SK-N-SH (cell line): ENCODE data around the gene ZNF444. TPM values are rescaled to one million over a fixed set of nuclear protein-coding genes. Genes with fewer than 3 reads are reported as not detected.

ENCODE experiments used
- CTCF ChIA-PET: fragments of 300-600, 350-600 bp; formaldehyde crosslinking; extraction: SDS; loops from one replicate; lab custom pipeline; 2021; lab: Yijun Ruan, JAX
- POLR2A ChIA-PET: fragments of 350-600 bp; sonication (Branson Sonifier 250); formaldehyde crosslinking; extraction: SDS; loops from one replicate; lab custom pipeline; 2020; ENCODE audit warnings: antibody characterized with exemption, inconsistent platforms; lab: Yijun Ruan, JAX
- DNase-seq: peaks from one replicate; pipeline ENCODE4 v3.0.0; 2012
- H2AFZ ChIP-seq: fragments of 200-600 bp; sonication (generic); 2 replicates; pipeline ENCODE4 v1.8.1; 2016; ENCODE audit warnings: antibody characterized with exemption, mild to moderate bottlenecking, low read depth
- H3F3A ChIP-seq: fragments of 200-600 bp; sonication (generic); replicated peaks from 2 replicates; pipeline ENCODE3; 2016; ENCODE audit warnings: antibody characterized with exemption, mild to moderate bottlenecking; ENCODE audit not compliant: insufficient read depth
- H3K27ac ChIP-seq, 2 experiments: fragments of 200-500 bp in 1 of 2; fragments of 200-600 bp in 1 of 2; sonication (Bioruptor generic) in 1 of 2; sonication (generic), shearing (Covaris generic) in 1 of 2; 2 replicates each; pipeline versions ENCODE4 v1.5.1 to v1.6.1; 2014 to 2016; ENCODE audit warnings: low read depth in 2 of 2, inconsistent platforms in 1 of 2, low read length in 1 of 2, mild to moderate bottlenecking in 1 of 2, mixed read lengths in 1 of 2
- H3K27me3 ChIP-seq: fragments of 200-600 bp; sonication (generic), shearing (Covaris generic); 2 replicates; pipeline ENCODE4 v1.6.1; 2016; ENCODE audit warnings: mixed run types; ENCODE audit not compliant: insufficient read depth
- H3K36me3 ChIP-seq, 2 experiments: fragments of 200-500 bp in 1 of 2; fragments of 200-600 bp in 1 of 2; sonication (Bioruptor generic) in 1 of 2; sonication (generic) in 1 of 2; replicated peaks in 1 of 2; 2 replicates each; pipeline versions ENCODE3 to v1.5.1; 2014 to 2016; ENCODE audit warnings: low read length in 1 of 2, mild to moderate bottlenecking in 1 of 2; ENCODE audit not compliant: insufficient read depth in 2 of 2, control insufficient read depth in 1 of 2
- H3K4me1 ChIP-seq, 2 experiments: fragments of 200-500 bp in 1 of 2; fragments of 200-600 bp in 1 of 2; sonication (Bioruptor generic) in 1 of 2; sonication (generic), shearing (Covaris generic) in 1 of 2; 2 replicates each; pipeline versions ENCODE4 v1.5.1 to v1.6.1; 2014 to 2016; ENCODE audit warnings: low read depth in 1 of 2, low read length in 1 of 2, mixed run types in 1 of 2; ENCODE audit not compliant: insufficient read depth in 2 of 2, control insufficient read depth in 1 of 2
- H3K4me2 ChIP-seq: fragments of 200-600 bp; sonication (generic), shearing (Covaris generic); 2 replicates; pipeline ENCODE4 v1.6.1; 2017; ENCODE audit warnings: mixed run types
- H3K4me3 ChIP-seq, 2 experiments: fragments of 200-500 bp in 1 of 2; fragments of 200-600 bp in 1 of 2; sonication (Bioruptor generic) in 1 of 2; sonication (generic), shearing (Covaris generic) in 1 of 2; 2 replicates each; pipeline versions ENCODE4 v1.5.1 to v1.8.1; 2014 to 2016; ENCODE audit warnings: low read depth in 2 of 2, inconsistent platforms in 1 of 2, low read length in 1 of 2, mild to moderate bottlenecking in 1 of 2, mixed read lengths in 1 of 2, moderate library complexity in 1 of 2
- H3K79me2 ChIP-seq: fragments of 200-600 bp; sonication (generic); 2 replicates; pipeline ENCODE4 v1.8.1; 2017; ENCODE audit warnings: mild to moderate bottlenecking; ENCODE audit not compliant: insufficient read depth
- H3K9ac ChIP-seq: fragments of 200-600 bp; sonication (generic); 2 replicates; pipeline ENCODE4 v1.6.1; 2017; ENCODE audit warnings: mixed run types
- H3K9me2 ChIP-seq: fragments of 200-600 bp; sonication (generic); 2 replicates; pipeline ENCODE4 v1.6.1; 2017; ENCODE audit warnings: mixed run types
- H3K9me3 ChIP-seq: fragments of 200-600 bp; sonication (generic); 2 replicates; pipeline ENCODE4 v1.6.1; 2017; ENCODE audit warnings: mixed run types, mild to moderate bottlenecking, moderate library complexity
- H4K20me1 ChIP-seq: fragments of 200-600 bp; sonication (generic); 2 replicates; pipeline ENCODE4 v1.6.1; 2017; ENCODE audit warnings: mild to moderate bottlenecking, mixed run types; ENCODE audit not compliant: insufficient read depth
- CHD2 ChIP-seq: fragments of 150-350 bp; IDR thresholded peaks from 2 replicates; pipeline ENCODE4 v1.6.1; 2018; ENCODE audit warnings: low read length; ENCODE audit not compliant: partially characterized antibody
- EP300 ChIP-seq, 2 experiments: IDR thresholded peaks; 2 replicates each; pipeline versions ENCODE4 v1.4.0 to v1.6.1; 2012; ENCODE audit warnings: borderline replicate concordance in 1 of 2, low read depth in 1 of 2, low read length in 1 of 2
- FOSL2 ChIP-seq: IDR thresholded peaks from 2 replicates; pipeline ENCODE4 v1.4.0; 2012; ENCODE audit warnings: low read depth, mild to moderate bottlenecking, moderate library complexity, borderline replicate concordance
- FOXJ3 ChIP-seq: sonication (generic); formaldehyde crosslinking; IDR thresholded peaks from 2 replicates; pipeline ENCODE4 v1.5.1; 2020; ENCODE audit warnings: mild to moderate bottlenecking, missing genetic modification reagents
- GABPA ChIP-seq: IDR thresholded peaks from 2 replicates; pipeline ENCODE4 v1.4.0; 2012; ENCODE audit warnings: low read depth, mild to moderate bottlenecking
- MEF2A ChIP-seq: IDR thresholded peaks from 2 replicates; pipeline ENCODE4 v1.4.0; 2012; ENCODE audit warnings: low read depth, borderline replicate concordance
- NRF1 ChIP-seq: IDR thresholded peaks from 2 replicates; pipeline ENCODE4 v1.6.1; 2012; ENCODE audit warnings: low read depth, mild to moderate bottlenecking, low read length
- PBX3 ChIP-seq: IDR thresholded peaks from 2 replicates; pipeline ENCODE4; 2012
- RCOR1 ChIP-seq: fragments of 150-350 bp; IDR thresholded peaks from 2 replicates; pipeline ENCODE4 v1.6.1; 2017; ENCODE audit warnings: antibody characterized with exemption, low read length
- REST ChIP-seq: IDR thresholded peaks from 2 replicates; pipeline ENCODE4 v1.6.1; 2012; ENCODE audit warnings: mild to moderate bottlenecking, low read depth, low read length, moderate library complexity
- RXRA ChIP-seq: IDR thresholded peaks from 2 replicates; pipeline ENCODE4 v1.4.0; 2012; ENCODE audit warnings: low read depth, mild to moderate bottlenecking, borderline replicate concordance
- SIN3A ChIP-seq: IDR thresholded peaks from 2 replicates; pipeline ENCODE4 v1.6.1; 2012; ENCODE audit warnings: low read depth, mild to moderate bottlenecking, low read length, moderate library complexity, borderline replicate concordance
- SMC3 ChIP-seq: IDR thresholded peaks from 2 replicates; pipeline ENCODE4 v1.6.1; 2012; ENCODE audit warnings: low read depth, low read length, improper control_type of control experiment
- TCF12 ChIP-seq: IDR thresholded peaks from 2 replicates; pipeline ENCODE4 v1.4.0; 2012
- YY1 ChIP-seq: IDR thresholded peaks from 2 replicates; pipeline ENCODE4 v1.4.0; 2012; ENCODE audit warnings: low read depth, mild to moderate bottlenecking
- WGBS: methylation state at CpG from one replicate; pipeline ENCODE4 v1.1.6; 2017; ENCODE audit warnings: low lambda C conversion rate; 5-methylcytosine and 5-hydroxymethylcytosine counted together
- polyA plus RNA-seq, 3 experiments: library from polyadenylated mRNA; depleted of rRNA; stranded (reverse); fragments of >200 nt; gene quantifications; 2 replicates each; pipeline ENCODE4 v1.2.3, GENCODE V29; 2012
- TF ChIP-seq, protein P1 (sequence below): fragments of 150-350 bp; IDR thresholded peaks from 2 replicates; pipeline ENCODE4 v1.6.1; 2016; ENCODE audit warnings: mild to moderate bottlenecking, low read depth, low read length
- TF ChIP-seq, protein P2 (sequence below): IDR thresholded peaks from 2 replicates; pipeline ENCODE4 v1.4.0; 2012; ENCODE audit warnings: low read depth
- TF ChIP-seq, protein P3 (sequence below): fragments of 150-350 bp; IDR thresholded peaks from 2 replicates; pipeline ENCODE4 v1.6.1; 2017; ENCODE audit warnings: antibody characterized with exemption, low read length, low read depth, borderline replicate concordance

The ZNF444 gene
- polyA plus RNA-seq, 1 of the 3 experiments (the other 2 are of a cell fraction): 23.2 TPM

GRCh38 chr19:56117376-56117884 lies 23.7 kb upstream of the ZNF444 start:
- Histone ChIP-seq H3K9me2 (no peaks in the 10 kb centered on the region), H3K9ac (no peak overlapping the region), H2AFZ (no peak overlapping the region), H3K4me3 (no peak overlapping the region), H3K27me3 (no peaks in the 10 kb centered on the region), H4K20me1 (peaks cover 75% of the 10 kb centered on the region), H3F3A (peaks cover 6% of the 10 kb centered on the region), H3K27ac (no peak overlapping the region), H3K79me2 (peaks cover 76% of the 10 kb centered on the region), H3K36me3 (peaks cover 0 to 12% of the 10 kb centered on the region in 2 experiments), H3K9me3 (no peaks in the 10 kb centered on the region), H3K4me2 (no peak overlapping the region), H3K4me1 (peaks cover 4 to 32% of the 10 kb centered on the region in 2 experiments; a peak in 1 of 4 replicates)
- WGBS: 94% methylated on average over 14 of the region's 14 CpGs
- ChIA-PET POLR2A (no interaction called here), CTCF (interaction anchor here (0.8 kb wide), 1 partner anchor 54 kb away, joined by 3 read pairs; no protein-coding TSS in a partner anchor)
- TF ChIP-seq SIN3A (no peak), REST (no peak), SMC3 (no peak), PBX3 (no peak), FOXJ3 (no peak), NRF1 (no peak), GABPA (no peak)
- no peak for DNase-seq

DNA sequence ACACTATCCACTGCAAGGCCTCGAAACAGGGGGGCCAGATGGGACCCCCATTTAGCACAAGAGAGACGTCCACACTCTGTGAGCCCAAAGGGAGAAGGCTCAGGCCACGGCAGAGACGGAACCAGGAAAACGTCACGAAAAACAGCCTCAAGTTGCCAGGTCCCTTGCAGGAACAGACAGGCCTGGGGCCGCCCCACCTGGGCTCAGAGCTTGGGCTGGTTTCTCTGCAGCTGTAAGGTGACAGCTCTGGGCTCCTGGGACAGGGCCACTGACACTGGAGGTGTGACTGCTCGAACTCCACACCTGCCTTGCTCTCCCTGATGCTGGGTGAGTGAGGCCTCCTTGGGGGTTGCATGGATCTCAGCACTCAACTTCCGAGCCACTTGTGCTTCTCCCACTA lies 23.2 kb upstream of the ZNF444 start:
- H3K27ac ChIP-seq: no peak overlapping the region
- CTCF ChIA-PET: interaction anchor here (1.2 to 1.7 kb wide), 2 partner anchors 39 to 41 kb away, joined by 3 to 4 read pairs; no protein-coding TSS in a partner anchor
- no peak overlapping the region for H3K4me3 ChIP-seq
- H3K9me2 ChIP-seq: no peaks in the 10 kb centered on the region
- H3K9me3 ChIP-seq: no peaks in the 10 kb centered on the region
- POLR2A ChIA-PET: no interaction called here
- peaks cover 73% of the 10 kb centered on the region for H3K79me2 ChIP-seq
- no peak overlapping the region for H3K9ac ChIP-seq
- no peak for DNase-seq
- H3K4me2 ChIP-seq: no peak overlapping the region
- H3K4me1 ChIP-seq: peaks cover 4 to 28% of the 10 kb centered on the region in 2 experiments; a peak in 1 of 4 replicates
- H3K27me3 ChIP-seq: no peaks in the 10 kb centered on the region
- WGBS: 79% methylated on average over 8 of the region's 9 CpGs
- peaks cover 6% of the 10 kb centered on the region for H3F3A ChIP-seq
- H3K36me3 ChIP-seq: peaks cover 0 to 12% of the 10 kb centered on the region in 2 experiments
- peaks cover 72% of the 10 kb centered on the region for H4K20me1 ChIP-seq
- no peak overlapping the region for H2AFZ ChIP-seq
- TF ChIP-seq, protein P1, sequence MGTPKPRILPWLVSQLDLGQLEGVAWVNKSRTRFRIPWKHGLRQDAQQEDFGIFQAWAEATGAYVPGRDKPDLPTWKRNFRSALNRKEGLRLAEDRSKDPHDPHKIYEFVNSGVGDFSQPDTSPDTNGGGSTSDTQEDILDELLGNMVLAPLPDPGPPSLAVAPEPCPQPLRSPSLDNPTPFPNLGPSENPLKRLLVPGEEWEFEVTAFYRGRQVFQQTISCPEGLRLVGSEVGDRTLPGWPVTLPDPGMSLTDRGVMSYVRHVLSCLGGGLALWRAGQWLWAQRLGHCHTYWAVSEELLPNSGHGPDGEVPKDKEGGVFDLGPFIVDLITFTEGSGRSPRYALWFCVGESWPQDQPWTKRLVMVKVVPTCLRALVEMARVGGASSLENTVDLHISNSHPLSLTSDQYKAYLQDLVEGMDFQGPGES: no peak
- TF ChIP-seq RXRA (no peak), PBX3 (no peak), YY1 (no peak), TCF12 (no peak), EP300 (IDR thresholded peaks at IDR 0.05; ENCODE audit: borderline replicate concordance in 1 of 2, low read depth in 1 of 2, low read length in 1 of 2) (no peak), CHD2 (no peak), FOXJ3 (no peak), GABPA (no peak), RCOR1 (no peak), MEF2A (no peak), FOSL2 (no peak)
- TF ChIP-seq, protein P2, sequence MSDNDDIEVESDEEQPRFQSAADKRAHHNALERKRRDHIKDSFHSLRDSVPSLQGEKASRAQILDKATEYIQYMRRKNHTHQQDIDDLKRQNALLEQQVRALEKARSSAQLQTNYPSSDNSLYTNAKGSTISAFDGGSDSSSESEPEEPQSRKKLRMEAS: no peak
- TF ChIP-seq, protein P3, sequence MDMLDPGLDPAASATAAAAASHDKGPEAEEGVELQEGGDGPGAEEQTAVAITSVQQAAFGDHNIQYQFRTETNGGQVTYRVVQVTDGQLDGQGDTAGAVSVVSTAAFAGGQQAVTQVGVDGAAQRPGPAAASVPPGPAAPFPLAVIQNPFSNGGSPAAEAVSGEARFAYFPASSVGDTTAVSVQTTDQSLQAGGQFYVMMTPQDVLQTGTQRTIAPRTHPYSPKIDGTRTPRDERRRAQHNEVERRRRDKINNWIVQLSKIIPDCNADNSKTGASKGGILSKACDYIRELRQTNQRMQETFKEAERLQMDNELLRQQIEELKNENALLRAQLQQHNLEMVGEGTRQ: no peak
